Gastrocnemius medialis (tissue), 4 donors: ENCODE measurements around the gene PI3. TPM values are rescaled to one million over a fixed set of nuclear protein-coding genes. Genes with fewer than 3 reads are reported as not detected.

Source experiments
- ATAC-seq, 2 donors: fragments of 150-250 bp; one replicate each; pipeline ENCODE4 v1.9.1; 2016
- DNase-seq, 2 donors: peaks; one replicate each; pipeline ENCODE4 v3.0.0-alpha.2; 2019
- H3K27ac ChIP-seq, 4 donors: fragments of 200-600 bp; sonication (generic); 1 replicate in 1 of 4; 2 replicates in 3 of 4; pipeline ENCODE4 v1.5.1; 2016 to 2018; ENCODE audit warnings: mild to moderate bottlenecking in 2 of 4, moderate library complexity in 1 of 4
- H3K27me3 ChIP-seq, 3 donors: fragments of 200-600 bp; sonication (generic) in 2 of 3; 1 replicate in 1 of 3; 2 replicates in 2 of 3; pipeline versions ENCODE4 v1.5.1 to v1.6.0; 2016 to 2019; ENCODE audit warnings: mild to moderate bottlenecking in 1 of 3, moderate library complexity in 1 of 3
- H3K36me3 ChIP-seq, 2 donors: fragments of 200-600 bp; sonication (generic) in 1 of 2; one replicate each; pipeline ENCODE4 v1.5.1; 2017 to 2018
- H3K4me1 ChIP-seq, 2 donors: fragments of 200-600 bp; sonication (generic) in 1 of 2; one replicate each; pipeline ENCODE4 v1.5.1; 2016 to 2017; ENCODE audit warnings: mild to moderate bottlenecking in 2 of 2
- H3K4me3 ChIP-seq, 4 donors: fragments of 200-600 bp; sonication (generic) in 3 of 4; 1 replicate in 1 of 4; 2 replicates in 3 of 4; pipeline ENCODE4 v1.5.1; 2016 to 2019; ENCODE audit warnings: mild to moderate bottlenecking in 2 of 4
- H3K9me3 ChIP-seq, 3 donors: fragments of 200-600 bp; sonication (generic) in 2 of 3; 1 replicate in 1 of 3; 2 replicates in 2 of 3; pipeline ENCODE4 v1.5.1; 2016 to 2019
- POLR2A ChIP-seq, 2 donors: fragments of 450-650 bp; IDR thresholded peaks; one replicate each; pipeline ENCODE4 v1.6.1; 2017; ENCODE audit warnings: antibody characterized with exemption in 2 of 2, mild to moderate bottlenecking in 2 of 2, moderate library complexity in 2 of 2
- in situ Hi-C, 4 donors: fragments of 200-750 bp; cut with MboI; loops; one replicate each; pipeline versions ENCODE4 v1.15.0 to v1.8.0; 2017; ENCODE audit warnings: low sequenced_read_pairs in 4 of 4
- intact Hi-C: fragments of 100-400 bp; cut with DNase I; formaldehyde crosslinking; loops from one replicate; pipeline ENCODE4 v1.15.1; 2023; ENCODE audit warnings: low total_unique reads
- total RNA-seq, 4 donors: library from RNA; depleted of rRNA; stranded (reverse); fragments of >200 nt; gene quantifications; one replicate each; pipeline versions ENCODE4 v1.1.0 to v1.2.3, GENCODE V29; 2016
- TF ChIP-seq, protein P1 (sequence below), 5 experiments: fragments of 450-650 bp in 3 of 5; fragments of 200-600 bp in 2 of 5; sonication (generic) in 2 of 5; IDR thresholded peaks in 4 of 5; conservative IDR thresholded peaks in 1 of 5; 1 replicate in 4 of 5; 2 replicates in 1 of 5; pipeline ENCODE4 v1.5.1; 2016 to 2019; ENCODE audit warnings: antibody characterized with exemption in 5 of 5, mild to moderate bottlenecking in 3 of 5, moderate library complexity in 3 of 5

PI3 gene
- total RNA-seq, 4 donors from 2014 or later = 1.4 TPM; not detected in 3

DNA sequence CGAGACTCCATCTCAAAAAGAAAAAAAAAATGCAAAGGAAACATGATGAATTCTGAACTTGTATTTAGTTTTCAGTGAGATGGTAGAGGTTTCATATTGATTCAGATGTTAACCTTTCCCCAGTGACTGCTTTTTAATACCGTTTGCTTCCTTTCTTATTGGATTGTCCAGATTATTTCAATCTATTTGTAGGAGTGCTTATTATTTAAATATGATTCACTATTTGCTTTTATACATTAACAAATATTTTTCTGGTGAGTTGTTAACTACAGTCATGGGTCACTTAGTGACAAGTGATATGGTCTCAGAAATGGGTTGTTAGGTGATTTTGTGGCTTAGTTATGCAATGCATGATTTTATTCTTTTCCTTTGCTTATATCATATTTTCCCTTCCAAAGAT lies 8.4 kb downstream of the PI3 start:
- Histone ChIP-seq H3K36me3 (no peaks in the 10 kb centered on the region), H3K27ac (no peak overlapping the region), H3K4me1 (no peaks in the 10 kb centered on the region), H3K4me3 (no peak overlapping the region), H3K9me3 (no peaks in the 10 kb centered on the region), H3K27me3 (no peaks in the 10 kb centered on the region)
- TF ChIP-seq, protein P1, sequence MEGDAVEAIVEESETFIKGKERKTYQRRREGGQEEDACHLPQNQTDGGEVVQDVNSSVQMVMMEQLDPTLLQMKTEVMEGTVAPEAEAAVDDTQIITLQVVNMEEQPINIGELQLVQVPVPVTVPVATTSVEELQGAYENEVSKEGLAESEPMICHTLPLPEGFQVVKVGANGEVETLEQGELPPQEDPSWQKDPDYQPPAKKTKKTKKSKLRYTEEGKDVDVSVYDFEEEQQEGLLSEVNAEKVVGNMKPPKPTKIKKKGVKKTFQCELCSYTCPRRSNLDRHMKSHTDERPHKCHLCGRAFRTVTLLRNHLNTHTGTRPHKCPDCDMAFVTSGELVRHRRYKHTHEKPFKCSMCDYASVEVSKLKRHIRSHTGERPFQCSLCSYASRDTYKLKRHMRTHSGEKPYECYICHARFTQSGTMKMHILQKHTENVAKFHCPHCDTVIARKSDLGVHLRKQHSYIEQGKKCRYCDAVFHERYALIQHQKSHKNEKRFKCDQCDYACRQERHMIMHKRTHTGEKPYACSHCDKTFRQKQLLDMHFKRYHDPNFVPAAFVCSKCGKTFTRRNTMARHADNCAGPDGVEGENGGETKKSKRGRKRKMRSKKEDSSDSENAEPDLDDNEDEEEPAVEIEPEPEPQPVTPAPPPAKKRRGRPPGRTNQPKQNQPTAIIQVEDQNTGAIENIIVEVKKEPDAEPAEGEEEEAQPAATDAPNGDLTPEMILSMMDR (IDR thresholded peaks at IDR 0.05 in 4 of 5, conservative IDR thresholded peaks at IDR 0.05 in 1 of 5) = no peak
- TF ChIP-seq POLR2A (IDR thresholded peaks at IDR 0.05) = no peak
- in situ Hi-C loops = no loop called here
- ATAC-seq = no peak
- intact Hi-C loops = no loop called here
- DNase-seq = no peak

DNA sequence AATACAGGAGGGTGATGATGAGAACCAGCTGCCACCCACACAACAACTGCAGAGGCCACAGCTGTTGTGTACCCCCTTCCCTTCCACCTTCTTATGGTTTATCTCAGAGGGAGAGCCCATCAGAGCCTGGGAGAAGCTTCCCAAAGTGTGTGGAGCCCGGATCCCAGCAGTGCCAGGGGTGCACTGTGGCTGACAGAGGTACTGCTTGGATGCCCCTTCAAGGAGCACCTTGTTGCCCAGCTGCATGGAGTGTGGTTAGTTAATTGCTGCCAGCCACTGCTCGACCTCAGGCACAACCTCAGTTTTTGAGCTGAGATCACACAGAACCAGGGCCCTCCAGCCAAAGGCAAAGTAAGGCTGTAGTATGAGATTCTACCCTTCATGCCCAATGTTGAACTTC lies 13.0 kb downstream of the PI3 start:
- Histone ChIP-seq H3K4me3 (no peak overlapping the region), H3K9me3 (no peaks in the 10 kb centered on the region), H3K4me1 (no peaks in the 10 kb centered on the region), H3K27ac (no peak overlapping the region), H3K36me3 (no peaks in the 10 kb centered on the region), H3K27me3 (no peaks in the 10 kb centered on the region)
- intact Hi-C loops = no loop called here
- no peak for TF ChIP-seq POLR2A (IDR thresholded peaks at IDR 0.05)
- TF ChIP-seq, protein P1 (IDR thresholded peaks at IDR 0.05 in 4 of 5, conservative IDR thresholded peaks at IDR 0.05 in 1 of 5) = no peak
- ATAC-seq = no peak
- no peak for DNase-seq
- in situ Hi-C loops = no loop called here

DNA sequence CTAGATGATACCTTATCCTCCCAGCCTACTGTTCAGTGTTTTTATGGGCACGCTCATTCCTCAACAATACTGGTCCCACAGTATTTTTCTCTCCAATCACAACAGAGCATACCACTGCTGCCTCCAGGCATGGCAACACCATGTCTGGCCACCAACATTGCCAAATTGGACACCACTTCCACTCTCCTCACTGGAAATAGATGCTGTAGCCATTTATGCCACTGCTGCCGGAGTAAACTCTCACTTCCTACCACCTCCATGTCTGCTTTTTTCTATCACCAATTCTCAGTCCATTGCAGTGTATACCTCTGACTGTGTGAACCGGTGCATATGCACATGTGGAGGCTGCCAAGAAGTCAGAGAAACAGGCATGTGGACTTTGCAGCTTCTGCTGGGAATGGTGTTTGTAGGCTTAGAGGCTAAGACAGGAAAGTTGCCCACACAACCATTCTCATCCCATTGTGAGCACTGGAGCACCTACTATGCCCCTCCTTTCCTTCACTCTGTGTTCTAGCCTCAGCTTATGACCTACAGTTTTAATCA lies 14.4 kb downstream of the PI3 start:
- intact Hi-C loops (no loop called here), in situ Hi-C loops (no loop called here)
- H3K27me3 ChIP-seq = no peaks in the 10 kb centered on the region
- H3K27ac ChIP-seq = no peak overlapping the region
- H3K9me3 ChIP-seq = no peaks in the 10 kb centered on the region
- no peak for ATAC-seq
- no peak for DNase-seq
- H3K4me3 ChIP-seq = no peak overlapping the region
- H3K4me1 ChIP-seq = no peaks in the 10 kb centered on the region
- no peaks in the 10 kb centered on the region for H3K36me3 ChIP-seq
- no peak for TF ChIP-seq POLR2A (IDR thresholded peaks at IDR 0.05)
- TF ChIP-seq, protein P1 (IDR thresholded peaks at IDR 0.05 in 4 of 5, conservative IDR thresholded peaks at IDR 0.05 in 1 of 5) = no peak

DNA sequence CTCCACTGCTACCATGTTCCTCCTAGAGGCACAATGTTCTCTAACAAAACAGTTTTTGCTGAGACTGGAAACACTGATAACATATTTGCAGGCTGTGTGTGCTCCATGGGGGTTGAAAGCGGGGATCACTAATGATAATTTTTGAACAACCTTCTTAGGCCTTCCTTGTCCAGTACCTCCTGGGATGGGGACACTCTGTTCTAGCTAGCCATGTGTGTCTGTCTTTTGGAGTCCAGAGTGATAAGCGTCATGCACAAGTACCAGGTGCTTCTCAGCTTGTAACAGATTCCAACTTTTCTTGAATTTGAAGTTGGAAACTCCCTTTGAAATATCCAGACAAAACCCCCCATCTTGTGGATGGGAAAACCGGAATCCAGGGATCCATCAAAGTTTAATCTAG lies 15.2 kb downstream of the PI3 start:
- no peak for TF ChIP-seq POLR2A (IDR thresholded peaks at IDR 0.05)
- Histone ChIP-seq H3K27ac (no peak overlapping the region), H3K27me3 (no peaks in the 10 kb centered on the region), H3K9me3 (no peaks in the 10 kb centered on the region), H3K4me1 (no peaks in the 10 kb centered on the region), H3K4me3 (no peak overlapping the region), H3K36me3 (no peaks in the 10 kb centered on the region)
- in situ Hi-C loops = no loop called here
- intact Hi-C loops = no loop called here
- DNase-seq (no peak), ATAC-seq (no peak)

DNA sequence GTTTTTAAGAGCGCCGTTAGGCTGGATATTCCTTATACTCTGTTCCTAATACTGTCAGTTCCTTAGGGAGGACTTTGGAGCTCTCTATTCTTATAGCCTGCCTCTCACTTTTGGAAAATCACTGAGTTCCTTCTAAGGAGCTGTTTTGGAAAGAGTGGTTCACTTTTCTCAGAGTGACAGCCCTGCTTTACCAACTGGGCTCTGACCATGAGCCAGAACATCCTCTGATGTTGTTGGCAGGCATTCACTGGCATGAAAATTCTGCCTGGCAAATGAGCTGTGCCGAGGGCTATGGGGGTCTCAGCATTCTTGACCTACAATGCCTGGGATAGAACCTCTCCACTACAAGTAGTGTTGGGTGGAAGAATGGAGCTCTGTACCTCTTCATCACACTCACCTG lies 17.2 kb downstream of the PI3 start:
- no peaks in the 10 kb centered on the region for H3K36me3 ChIP-seq
- no peaks in the 10 kb centered on the region for H3K27me3 ChIP-seq
- no peak overlapping the region for H3K27ac ChIP-seq
- no peaks in the 10 kb centered on the region for H3K9me3 ChIP-seq
- ATAC-seq (no peak), DNase-seq (no peak)
- H3K4me3 ChIP-seq = no peak overlapping the region
- intact Hi-C loops = no loop called here
- in situ Hi-C loops = no loop called here
- H3K4me1 ChIP-seq = no peaks in the 10 kb centered on the region
- TF ChIP-seq POLR2A (IDR thresholded peaks at IDR 0.05) = no peak
- TF ChIP-seq, protein P1 (IDR thresholded peaks at IDR 0.05 in 4 of 5, conservative IDR thresholded peaks at IDR 0.05 in 1 of 5) = no peak
